ENCODE results near the gene NDUFS6.

DNA sequence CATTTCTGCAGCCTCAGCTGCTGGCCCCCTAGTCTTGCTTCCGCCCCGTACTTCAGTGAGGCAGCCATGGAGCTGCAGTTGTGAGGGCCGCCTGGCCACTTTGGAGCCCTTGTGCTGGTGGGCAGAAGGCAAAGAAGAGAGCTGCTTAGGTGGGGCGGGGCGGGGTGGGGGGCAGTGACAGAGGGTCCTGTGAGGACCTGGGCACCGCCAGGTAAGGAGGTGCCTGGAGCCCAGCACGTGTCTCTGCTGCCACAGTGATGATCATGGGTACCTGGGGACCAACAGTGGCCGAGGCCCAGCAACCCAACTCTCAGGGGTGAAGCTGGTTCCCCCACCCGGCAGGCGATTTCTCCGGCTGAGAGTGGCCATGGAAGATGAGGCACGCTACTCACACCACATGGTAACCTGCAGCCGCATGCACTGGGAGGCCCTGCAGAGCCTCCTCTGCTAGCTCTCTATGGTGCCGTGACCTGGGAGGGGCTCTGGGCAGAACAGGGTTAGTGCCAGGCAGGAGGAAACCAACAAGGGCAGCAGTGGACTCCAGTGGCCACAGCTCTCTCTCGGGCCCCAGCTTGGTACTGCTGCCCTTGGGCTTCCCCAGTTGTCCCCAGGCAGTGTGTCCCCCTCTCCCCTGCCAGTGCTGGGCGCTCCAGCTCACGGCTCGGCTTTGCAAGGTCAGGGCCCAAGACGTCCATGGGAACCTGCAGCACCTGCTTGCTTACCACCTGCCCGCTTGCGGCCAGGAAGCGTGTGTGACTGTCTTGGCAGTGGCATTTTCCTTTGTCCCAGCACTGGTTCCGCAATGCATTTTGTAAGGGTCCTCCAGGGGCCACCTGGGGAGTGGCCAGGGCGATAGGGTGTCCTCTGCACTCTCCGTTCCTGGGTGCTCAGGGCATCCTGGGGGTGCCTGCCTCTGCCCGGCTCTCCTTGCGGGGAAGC lies 24.0 kb downstream of the NDUFS6 start:
- TF ChIP-seq, protein P1, sequence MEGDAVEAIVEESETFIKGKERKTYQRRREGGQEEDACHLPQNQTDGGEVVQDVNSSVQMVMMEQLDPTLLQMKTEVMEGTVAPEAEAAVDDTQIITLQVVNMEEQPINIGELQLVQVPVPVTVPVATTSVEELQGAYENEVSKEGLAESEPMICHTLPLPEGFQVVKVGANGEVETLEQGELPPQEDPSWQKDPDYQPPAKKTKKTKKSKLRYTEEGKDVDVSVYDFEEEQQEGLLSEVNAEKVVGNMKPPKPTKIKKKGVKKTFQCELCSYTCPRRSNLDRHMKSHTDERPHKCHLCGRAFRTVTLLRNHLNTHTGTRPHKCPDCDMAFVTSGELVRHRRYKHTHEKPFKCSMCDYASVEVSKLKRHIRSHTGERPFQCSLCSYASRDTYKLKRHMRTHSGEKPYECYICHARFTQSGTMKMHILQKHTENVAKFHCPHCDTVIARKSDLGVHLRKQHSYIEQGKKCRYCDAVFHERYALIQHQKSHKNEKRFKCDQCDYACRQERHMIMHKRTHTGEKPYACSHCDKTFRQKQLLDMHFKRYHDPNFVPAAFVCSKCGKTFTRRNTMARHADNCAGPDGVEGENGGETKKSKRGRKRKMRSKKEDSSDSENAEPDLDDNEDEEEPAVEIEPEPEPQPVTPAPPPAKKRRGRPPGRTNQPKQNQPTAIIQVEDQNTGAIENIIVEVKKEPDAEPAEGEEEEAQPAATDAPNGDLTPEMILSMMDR (IDR thresholded peaks at IDR 0.05) = no peak
- TF ChIP-seq POLR2A (IDR thresholded peaks at IDR 0.05) = no peak
